A549 (cell line): Measurements from ENCODE around the gene ARFGEF3.

Source experiments
- CBX8 ChIP-seq: fragments of 200-600 bp; sonication (generic); IDR thresholded peaks from 2 replicates; pipeline ENCODE4 v1.6.1; 2016
- CHD2 ChIP-seq: fragments of 150-350 bp; IDR thresholded peaks from 2 replicates; pipeline ENCODE4 v1.6.1; 2014; ENCODE audit warnings: low read length; ENCODE audit not compliant: partially characterized antibody
- PHF8 ChIP-seq: fragments of 200-600 bp; sonication (generic); IDR thresholded peaks from 2 replicates; pipeline ENCODE4 v1.6.1; 2016; ENCODE audit warnings: low read depth, mild to moderate bottlenecking, antibody characterized with exemption, moderate library complexity, borderline replicate concordance
- POLR2A ChIP-seq: IDR thresholded peaks from 2 replicates; pipeline ENCODE4 v1.6.1; 2012; ENCODE audit warnings: mild to moderate bottlenecking, low read length
- RAD21 ChIP-seq, 2 experiments: fragments of >200 bp in 1 of 2; sonication (Bioruptor Twin) in 1 of 2; formaldehyde crosslinking in 1 of 2; IDR thresholded peaks in 1 of 2; conservative IDR thresholded peaks in 1 of 2; 2 replicates in 1 of 2; 3 replicates in 1 of 2; pipeline ENCODE4 v1.6.1; 2012 to 2018; ENCODE audit warnings: inconsistent platforms in 1 of 2
- RFX5 ChIP-seq: fragments of 450-650 bp; IDR thresholded peaks from 2 replicates; pipeline ENCODE4 v1.7.1; 2014; ENCODE audit warnings: antibody characterized with exemption, mild to moderate bottlenecking, moderate library complexity
- SMC3 ChIP-seq: fragments of >200 bp; sonication (Bioruptor Twin); formaldehyde crosslinking; IDR thresholded peaks from 3 replicates; pipeline ENCODE4 v1.6.1; 2018; ENCODE audit warnings: inconsistent platforms
- TF ChIP-seq, protein P1 (sequence below): fragments of >200 bp; sonication (Bioruptor Twin); formaldehyde crosslinking; IDR thresholded peaks from 3 replicates; pipeline ENCODE4 v1.5.1; 2016
- TF ChIP-seq, protein P2 (sequence below): fragments of 150-350 bp; IDR thresholded peaks from 2 replicates; pipeline ENCODE4 v1.6.1; 2014; ENCODE audit warnings: low read depth, mild to moderate bottlenecking, low read length
- TF ChIP-seq, protein P3 (sequence below): IDR thresholded peaks from 2 replicates; pipeline ENCODE4 v1.6.1; 2012; ENCODE audit warnings: low read depth, borderline replicate concordance
- TF ChIP-seq, protein P4 (sequence below): IDR thresholded peaks from 2 replicates; pipeline ENCODE4 v1.6.1; 2012

DNA sequence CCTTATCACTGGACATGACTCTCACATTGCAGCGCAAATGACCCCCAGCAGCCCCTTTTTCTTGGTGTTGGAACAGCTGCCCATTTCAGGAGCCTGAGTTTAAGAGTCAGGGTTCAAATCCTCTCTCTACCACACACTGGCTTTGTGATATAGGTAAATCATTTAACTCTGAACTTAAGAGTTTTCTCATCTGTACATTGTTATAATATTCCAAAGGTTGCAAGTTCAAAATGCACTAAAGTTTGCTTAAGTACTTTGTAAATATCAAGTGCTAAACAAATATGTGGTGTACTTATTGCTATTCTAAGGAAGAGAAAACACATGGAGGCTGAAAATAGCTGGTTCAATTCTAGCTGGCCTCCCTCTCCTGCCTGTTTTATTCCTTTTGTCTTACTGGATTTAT, 95.9 kb downstream of the ARFGEF3 start:
- TF ChIP-seq, protein P1, sequence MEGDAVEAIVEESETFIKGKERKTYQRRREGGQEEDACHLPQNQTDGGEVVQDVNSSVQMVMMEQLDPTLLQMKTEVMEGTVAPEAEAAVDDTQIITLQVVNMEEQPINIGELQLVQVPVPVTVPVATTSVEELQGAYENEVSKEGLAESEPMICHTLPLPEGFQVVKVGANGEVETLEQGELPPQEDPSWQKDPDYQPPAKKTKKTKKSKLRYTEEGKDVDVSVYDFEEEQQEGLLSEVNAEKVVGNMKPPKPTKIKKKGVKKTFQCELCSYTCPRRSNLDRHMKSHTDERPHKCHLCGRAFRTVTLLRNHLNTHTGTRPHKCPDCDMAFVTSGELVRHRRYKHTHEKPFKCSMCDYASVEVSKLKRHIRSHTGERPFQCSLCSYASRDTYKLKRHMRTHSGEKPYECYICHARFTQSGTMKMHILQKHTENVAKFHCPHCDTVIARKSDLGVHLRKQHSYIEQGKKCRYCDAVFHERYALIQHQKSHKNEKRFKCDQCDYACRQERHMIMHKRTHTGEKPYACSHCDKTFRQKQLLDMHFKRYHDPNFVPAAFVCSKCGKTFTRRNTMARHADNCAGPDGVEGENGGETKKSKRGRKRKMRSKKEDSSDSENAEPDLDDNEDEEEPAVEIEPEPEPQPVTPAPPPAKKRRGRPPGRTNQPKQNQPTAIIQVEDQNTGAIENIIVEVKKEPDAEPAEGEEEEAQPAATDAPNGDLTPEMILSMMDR = no peak
- TF ChIP-seq CHD2 = no peak
- no peak for TF ChIP-seq PHF8
- TF ChIP-seq RAD21 (conservative IDR thresholded peaks at IDR 0.05 in 1 of 2, IDR thresholded peaks at IDR 0.05 in 1 of 2) = no peak
- no peak for TF ChIP-seq SMC3
- TF ChIP-seq, protein P2, sequence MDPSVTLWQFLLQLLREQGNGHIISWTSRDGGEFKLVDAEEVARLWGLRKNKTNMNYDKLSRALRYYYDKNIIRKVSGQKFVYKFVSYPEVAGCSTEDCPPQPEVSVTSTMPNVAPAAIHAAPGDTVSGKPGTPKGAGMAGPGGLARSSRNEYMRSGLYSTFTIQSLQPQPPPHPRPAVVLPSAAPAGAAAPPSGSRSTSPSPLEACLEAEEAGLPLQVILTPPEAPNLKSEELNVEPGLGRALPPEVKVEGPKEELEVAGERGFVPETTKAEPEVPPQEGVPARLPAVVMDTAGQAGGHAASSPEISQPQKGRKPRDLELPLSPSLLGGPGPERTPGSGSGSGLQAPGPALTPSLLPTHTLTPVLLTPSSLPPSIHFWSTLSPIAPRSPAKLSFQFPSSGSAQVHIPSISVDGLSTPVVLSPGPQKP = no peak
- TF ChIP-seq POLR2A = no peak
- TF ChIP-seq RFX5 = no peak
- TF ChIP-seq, protein P3, sequence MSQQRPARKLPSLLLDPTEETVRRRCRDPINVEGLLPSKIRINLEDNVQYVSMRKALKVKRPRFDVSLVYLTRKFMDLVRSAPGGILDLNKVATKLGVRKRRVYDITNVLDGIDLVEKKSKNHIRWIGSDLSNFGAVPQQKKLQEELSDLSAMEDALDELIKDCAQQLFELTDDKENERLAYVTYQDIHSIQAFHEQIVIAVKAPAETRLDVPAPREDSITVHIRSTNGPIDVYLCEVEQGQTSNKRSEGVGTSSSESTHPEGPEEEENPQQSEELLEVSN = no peak
- TF ChIP-seq, protein P4, sequence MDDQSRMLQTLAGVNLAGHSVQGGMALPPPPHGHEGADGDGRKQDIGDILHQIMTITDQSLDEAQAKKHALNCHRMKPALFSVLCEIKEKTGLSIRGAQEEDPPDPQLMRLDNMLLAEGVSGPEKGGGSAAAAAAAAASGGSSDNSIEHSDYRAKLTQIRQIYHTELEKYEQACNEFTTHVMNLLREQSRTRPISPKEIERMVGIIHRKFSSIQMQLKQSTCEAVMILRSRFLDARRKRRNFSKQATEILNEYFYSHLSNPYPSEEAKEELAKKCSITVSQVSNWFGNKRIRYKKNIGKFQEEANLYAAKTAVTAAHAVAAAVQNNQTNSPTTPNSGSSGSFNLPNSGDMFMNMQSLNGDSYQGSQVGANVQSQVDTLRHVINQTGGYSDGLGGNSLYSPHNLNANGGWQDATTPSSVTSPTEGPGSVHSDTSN = no peak
- TF ChIP-seq CBX8 = no peak
